NCI-H460 (cell line): Measurements from ENCODE around the gene HSD17B3. TPM values are rescaled to one million over a fixed set of nuclear protein-coding genes. Genes with fewer than 3 reads are reported as not detected.
"Not testable (repeated sequence)": the region's sequence is repeated elsewhere in the genome, so short reads cannot be mapped to it uniquely, and the experiment has no call there.

Experiments
- DNase-seq: peaks from one replicate; pipeline ENCODE4 v3.0.0-alpha.2; 2016; ENCODE audit warnings: low read depth; ENCODE audit errors: extremely low read depth
- small RNA-seq, 2 experiments: library from RNA; depleted of rRNA; stranded (forward); fragments of <200 nt; gene quantifications; one replicate each; pipeline ENCODE3, GENCODE V24; 2014
- total RNA-seq: library from RNA; depleted of rRNA; stranded (reverse); fragments of >200 nt; shearing (Covaris generic); gene quantifications from 2 replicates; pipeline ENCODE4 v1.2.3, GENCODE V29; 2014; rRNA removed

HSD17B3 gene
- total RNA-seq, 1 experiment from 2014 or later = not detected

- no peak for DNase-seq
Measured at GRCh38 chr9:96202971-96203780, 98.8 kb downstream of the HSD17B3 start.

GRCh38 chr9:96201140-96201539 is 100.8 kb downstream of the HSD17B3 start:
- no peak for DNase-seq

GRCh38 chr9:96199006-96199405 is 103.0 kb downstream of the HSD17B3 start:
- DNase-seq = no peak

- no peak for DNase-seq
Measured at GRCh38 chr9:96195541-96195940, 106.4 kb downstream of the HSD17B3 start.

- no peak for DNase-seq
Measured at GRCh38 chr9:96193236-96193755, 108.7 kb downstream of the HSD17B3 start.

- DNase-seq = no peak
Measured at GRCh38 chr9:96192710-96193109, 109.3 kb downstream of the HSD17B3 start.

- no peak for DNase-seq
Measured at GRCh38 chr9:96189995-96190394, 112.0 kb downstream of the HSD17B3 start.

- not testable (repeated sequence) for DNase-seq
Measured at GRCh38 chr9:96189581-96189980, 112.4 kb downstream of the HSD17B3 start.

- no peak for DNase-seq
Measured at GRCh38 chr9:96188571-96188970, 113.4 kb downstream of the HSD17B3 start.

- DNase-seq = no peak
Measured at GRCh38 chr9:96187151-96187555, 114.8 kb downstream of the HSD17B3 start.

- DNase-seq = no peak
Measured at GRCh38 chr9:96186591-96187011, 115.4 kb downstream of the HSD17B3 start.

- no peak for DNase-seq
Measured at GRCh38 chr9:96185518-96186156, 116.3 kb downstream of the HSD17B3 start.

Small RNA genes within 50 kb of the gene (small RNA-seq; reads per million reads assigned to genes)
- 0 reads per million in 2 experiments for gene RNU6-1160P

Other genes starting within 250 kb of the HSD17B3 start
- 34.1 and 35.1 TPM in 2 replicates for gene SLC35D2, start 81.5 kb upstream of the HSD17B3 start, total RNA-seq
- gene ZNF367, start 116.2 kb upstream of the HSD17B3 start, total RNA-seq = 6.2 and 7.4 TPM in 2 replicates
- 6.1 and 7.2 TPM in 2 replicates for gene HABP4, start 148.0 kb upstream of the HSD17B3 start, total RNA-seq